GM21576 (cell line): Measurements from ENCODE around the gene BCL3.

Experiments used
- ATAC-seq: cut with Tn5 transposase; IDR thresholded peaks from one replicate; pipeline ENCODE4 v1.9.1; 2021; ENCODE audit warnings: mild to moderate bottlenecking, moderate library complexity; ENCODE audit not compliant: unreplicated experiment

Gene BCL3

GRCh38 chr19:44740351-44740824 lies 8.1 kb upstream of the BCL3 start:
- ATAC-seq, result no peak

- ATAC-seq, result no peak
Measured at GRCh38 chr19:44741258-44741731, 7.2 kb upstream of the BCL3 start.

DNA sequence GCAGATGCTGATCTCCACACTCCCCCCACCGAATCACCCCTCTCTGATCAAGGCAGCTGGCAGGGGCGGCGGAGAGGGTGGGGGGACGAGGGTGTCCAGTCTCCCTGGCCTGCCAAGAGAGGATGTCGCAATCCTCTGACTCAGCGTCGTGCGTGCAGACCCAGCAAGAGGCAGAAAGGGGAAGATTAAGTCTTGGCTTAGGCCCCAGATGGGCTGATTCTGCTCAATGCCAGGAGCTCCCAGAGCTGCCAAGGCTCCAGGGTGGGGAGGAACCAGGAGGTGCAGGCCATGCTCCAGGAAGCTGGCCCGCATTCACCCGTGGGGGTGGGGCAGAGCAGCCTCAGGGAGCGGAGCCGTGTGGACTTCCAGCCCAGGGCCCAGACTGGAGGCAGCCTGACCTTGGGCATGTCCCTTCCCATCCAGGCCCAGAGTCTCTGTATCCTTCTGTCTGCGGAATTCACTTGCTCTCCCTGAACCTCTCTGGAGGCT lies 6.6 kb upstream of the BCL3 start:
- no peak for ATAC-seq

GRCh38 chr19:44742330-44743061 lies 6.0 kb upstream of the BCL3 start:
- no peak for ATAC-seq

DNA sequence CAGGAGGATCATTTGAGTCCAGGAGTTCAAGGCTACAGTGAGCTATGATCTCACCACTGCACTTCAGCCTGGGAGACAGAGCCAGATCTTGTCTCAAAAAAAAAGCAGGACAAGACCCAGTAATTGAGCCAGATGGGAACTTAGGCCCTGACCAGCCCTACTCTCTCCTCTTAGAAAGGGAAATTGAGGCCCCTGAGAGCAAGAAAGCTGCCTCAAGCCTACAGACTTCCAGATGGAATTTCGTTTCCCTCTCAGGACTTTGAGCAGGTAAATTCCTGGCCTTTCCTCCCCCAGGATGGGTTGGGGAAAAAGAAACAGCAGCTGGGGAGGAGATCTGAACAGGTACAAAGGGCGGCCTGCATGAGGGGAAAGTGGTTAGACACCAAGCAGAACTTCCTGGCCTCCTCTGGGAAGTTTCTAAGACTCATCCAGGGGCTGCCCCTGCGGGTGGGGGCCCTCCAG lies 3.6 kb upstream of the BCL3 start:
- no peak for ATAC-seq

DNA sequence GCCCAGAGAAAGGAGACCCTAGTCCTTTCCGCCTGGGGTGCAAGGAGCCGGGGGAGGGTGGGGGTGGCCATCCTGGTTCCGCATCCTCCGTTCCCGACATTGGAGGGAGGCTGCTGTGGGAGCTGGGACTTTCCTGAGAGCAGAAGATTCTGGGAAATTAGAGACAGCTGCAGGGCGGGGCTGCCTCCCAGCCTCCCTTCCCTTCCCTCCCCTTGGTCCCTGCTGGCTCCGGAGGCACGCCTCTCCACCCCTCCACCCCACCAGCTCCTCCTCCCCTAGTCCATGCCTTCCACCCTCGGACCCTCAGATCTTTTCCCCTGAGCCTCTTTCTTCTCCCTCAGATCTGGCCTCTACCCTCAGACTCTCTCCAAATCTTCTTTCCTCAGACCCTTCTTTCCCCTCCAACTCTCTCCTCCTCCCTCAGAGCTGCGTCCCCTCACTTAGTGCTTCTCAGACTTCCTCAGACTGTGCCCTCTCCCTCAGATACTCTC lies 3.1 kb upstream of the BCL3 start:
- ATAC-seq, result no peak

GRCh38 chr19:44745887-44746600 lies 2.5 kb upstream of the BCL3 start:
- no peak for ATAC-seq

DNA sequence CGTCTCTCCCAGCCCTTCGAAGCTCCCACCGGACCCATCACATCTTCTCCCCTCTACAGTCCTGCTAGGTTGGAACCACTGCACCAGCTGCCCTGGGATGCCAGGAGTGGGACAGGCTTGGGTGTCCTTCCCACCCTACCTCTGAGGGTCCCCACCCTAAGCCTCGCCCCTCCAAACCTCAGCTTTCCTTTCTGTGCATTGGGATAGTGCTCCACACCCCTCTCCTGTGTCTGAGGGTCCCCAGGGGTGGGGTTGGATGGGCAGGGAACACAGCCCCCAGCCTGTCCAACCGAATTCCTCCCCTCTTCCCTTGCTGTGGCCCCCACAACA lies 1.9 kb upstream of the BCL3 start:
- ATAC-seq, result no peak

GRCh38 chr19:44746946-44747738 lies 1.4 kb upstream of the BCL3 start:
- ATAC-seq, result no peak

DNA sequence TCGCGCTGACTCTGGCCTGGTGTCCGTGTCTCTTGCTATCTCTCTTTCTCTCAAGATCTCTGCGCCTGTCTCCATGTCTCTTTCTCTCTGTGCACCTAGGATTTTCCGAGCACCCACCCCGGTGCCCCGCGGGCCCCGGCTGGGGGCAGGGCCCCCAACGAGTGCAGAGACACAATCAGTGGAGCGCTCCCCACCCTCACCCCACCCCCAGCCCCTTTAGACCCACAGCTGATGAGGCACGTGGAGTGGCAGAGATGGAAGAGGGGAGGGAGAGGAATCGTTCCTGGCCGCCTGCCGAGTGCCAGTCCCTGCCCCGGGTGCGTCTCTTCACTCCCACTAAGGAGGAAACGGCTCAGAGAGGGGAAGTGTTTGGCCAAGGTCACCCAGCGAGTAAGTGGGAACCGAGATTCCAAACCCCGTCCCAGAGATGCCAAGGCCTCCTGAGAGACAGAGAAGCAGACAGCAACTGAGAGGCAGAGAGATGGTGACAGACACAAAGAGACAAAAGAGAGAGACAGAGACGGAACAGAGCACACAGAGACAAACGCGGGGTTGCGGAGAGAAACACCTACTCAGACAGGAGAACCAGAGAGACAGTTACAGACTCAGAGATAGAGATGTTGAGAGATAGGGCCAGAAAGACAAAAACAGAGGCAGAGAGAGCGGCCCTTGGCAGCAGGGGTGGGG lies 626 bp upstream of the BCL3 start:
- peak; percentile 7 for ATAC-seq

DNA sequence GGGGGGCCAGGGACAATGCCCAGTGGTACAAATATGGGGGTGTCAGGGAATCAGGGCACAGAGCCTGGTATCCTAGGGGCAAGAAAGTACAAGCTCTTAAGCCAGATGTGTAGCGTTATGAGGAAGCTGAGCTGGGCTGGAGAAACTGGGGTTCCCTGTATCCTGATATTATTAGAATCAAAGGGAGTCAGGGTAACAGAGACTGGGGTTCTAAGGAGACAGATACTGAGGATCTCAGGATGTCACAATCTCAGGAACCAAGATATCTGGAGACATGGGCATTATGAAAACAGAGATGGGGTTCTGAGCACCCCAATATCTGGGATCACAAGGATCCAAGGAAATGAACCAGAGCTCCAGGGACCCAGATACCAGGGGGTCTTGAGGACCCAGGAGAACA lies 784 bp downstream of the BCL3 start:
- ATAC-seq, result no peak

- no peak for ATAC-seq
Measured at GRCh38 chr19:44749994-44750393, 1.5 kb downstream of the BCL3 start.

GRCh38 chr19:44752123-44752815 lies 3.8 kb downstream of the BCL3 start:
- no peak for ATAC-seq

- ATAC-seq, result peak; percentile 64
Measured at GRCh38 chr19:44752816-44753625, 4.5 kb downstream of the BCL3 start.

DNA sequence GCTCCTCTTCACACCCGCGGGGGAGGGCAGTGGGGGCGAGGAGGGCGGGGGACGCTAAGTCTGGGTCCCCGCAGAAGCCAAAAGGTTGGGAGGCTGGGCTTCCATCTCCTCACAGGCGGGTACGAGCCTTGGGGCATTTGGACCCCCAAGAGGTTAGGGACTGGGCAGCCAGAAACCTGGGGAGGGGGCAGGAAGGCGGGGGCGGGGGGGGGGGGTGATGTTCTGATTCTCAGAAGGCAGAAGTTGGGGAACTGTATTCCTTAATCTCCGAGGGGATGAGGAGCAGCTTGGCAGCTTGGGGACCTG lies 5.1 kb downstream of the BCL3 start:
- no peak for ATAC-seq

DNA sequence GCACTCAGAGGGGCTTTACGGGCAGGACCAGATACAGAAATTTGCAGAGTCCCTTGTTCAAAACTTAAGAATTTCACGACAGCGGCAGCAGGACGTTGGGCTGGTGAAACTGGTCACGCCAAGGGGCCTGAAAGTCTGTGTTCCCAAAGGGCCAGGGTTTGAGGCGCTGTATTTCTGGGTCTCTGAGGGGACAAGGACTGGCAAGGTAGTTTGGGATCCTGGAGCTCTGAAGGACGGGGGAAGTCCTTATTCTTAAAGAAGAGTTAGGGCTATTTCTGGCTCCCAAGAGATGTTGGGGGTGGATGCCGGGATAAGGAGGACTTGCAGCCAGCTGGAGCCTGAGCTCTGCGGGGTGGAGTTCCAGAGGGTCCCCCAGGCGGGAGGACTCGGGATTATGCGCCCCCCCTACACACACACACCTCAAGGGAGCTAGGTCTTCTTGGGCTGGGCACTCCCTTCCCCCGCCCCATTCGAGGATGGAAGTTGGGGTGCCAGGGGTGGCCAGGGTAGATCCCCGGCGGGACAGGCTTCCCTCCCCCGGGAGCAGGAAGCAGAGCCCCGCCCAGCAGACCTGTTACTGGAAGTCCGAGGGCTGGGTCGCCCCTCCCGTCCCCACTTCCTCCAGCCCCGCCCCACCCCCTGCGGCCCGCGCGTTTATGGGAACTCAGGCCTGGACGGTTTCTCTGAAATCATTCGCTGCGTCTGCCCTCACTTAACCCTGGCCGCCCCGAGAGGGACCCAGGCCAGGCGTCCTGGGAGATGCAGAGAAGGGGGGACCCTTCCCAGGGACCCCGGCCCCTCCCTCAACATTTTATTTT lies 5.6 kb downstream of the BCL3 start:
- ATAC-seq, result peak; percentile 29

GRCh38 chr19:44754750-44755080 lies 6.2 kb downstream of the BCL3 start:
- ATAC-seq, result no peak

DNA sequence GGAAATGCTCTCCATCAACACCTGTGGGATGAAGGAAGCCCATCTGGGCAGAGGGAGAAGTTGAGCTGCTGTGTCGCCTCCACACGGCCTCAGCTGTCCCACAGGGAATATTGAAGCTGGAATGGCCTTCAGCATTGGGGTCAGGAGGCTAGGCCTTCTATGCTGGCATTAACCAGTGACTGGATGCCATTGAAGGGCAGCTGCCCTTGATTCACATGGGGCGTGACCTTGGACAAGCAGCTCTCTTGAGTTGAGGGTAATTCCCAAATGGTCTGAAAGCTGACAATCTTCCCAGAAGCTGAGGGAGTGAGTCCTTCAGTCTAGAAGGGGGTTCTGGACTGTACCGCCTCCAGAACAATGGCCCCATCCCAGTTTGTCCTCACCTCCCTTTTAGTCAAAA lies 6.7 kb downstream of the BCL3 start:
- no peak for ATAC-seq

DNA sequence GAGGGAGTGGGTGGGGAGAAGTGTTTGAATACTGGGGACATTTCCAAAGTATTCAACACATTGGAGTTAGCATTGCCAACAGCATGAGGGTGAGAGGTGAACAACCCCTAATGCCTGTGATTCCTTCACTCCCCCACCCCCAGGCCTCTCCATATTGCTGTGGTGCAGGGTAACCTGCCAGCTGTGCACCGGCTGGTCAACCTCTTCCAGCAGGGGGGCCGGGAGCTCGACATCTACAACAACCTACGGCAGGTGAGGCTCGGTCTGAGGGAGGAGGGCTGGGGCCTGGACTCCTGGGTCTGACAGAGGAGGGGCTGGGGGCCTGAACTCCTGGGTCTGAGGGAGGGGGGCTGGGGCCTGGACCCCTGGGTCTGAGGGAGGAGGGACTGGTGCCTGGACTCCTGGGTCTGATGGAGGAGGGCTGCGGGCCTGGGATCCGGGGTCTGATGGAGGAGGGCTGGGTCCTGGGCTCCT lies 7.6 kb downstream of the BCL3 start:
- no peak for ATAC-seq
